Effector memory CD8-positive, alpha-beta T cell (primary cell): Measurements from ENCODE around the gene SPINT2.
"Not testable (repeated sequence)": the region's sequence is repeated elsewhere in the genome, so short reads cannot be mapped to it uniquely, and the experiment has no call there.

Experiments used
- ATAC-seq: fragments of 150-1000 bp; cut with Tn5 transposase; replicated peaks from 2 replicates; pipeline ENCODE4 v1.10.0; 2021; ENCODE audit warnings: mild to moderate bottlenecking, moderate library complexity
- DNase-seq, 3 experiments: peaks; one replicate each; pipeline ENCODE4 v3.0.0; 2021
- H3K27ac Mint-ChIP-seq, 2 donors: one replicate each; pipeline ENCODE4 v1.8.0; 2022; ENCODE audit warnings: mild to moderate bottlenecking in 2 of 2, mixed read lengths in 2 of 2, moderate library complexity in 2 of 2
- H3K27me3 Mint-ChIP-seq, 2 donors: one replicate each; pipeline ENCODE4 v1.8.0; 2022; ENCODE audit warnings: mixed read lengths in 2 of 2
- H3K36me3 Mint-ChIP-seq: one replicate; pipeline ENCODE4 v1.8.0; 2022; ENCODE audit warnings: mild to moderate bottlenecking, moderate library complexity, mixed read lengths; ENCODE audit not compliant: insufficient read depth
- H3K4me1 Mint-ChIP-seq, 2 donors: one replicate each; pipeline ENCODE4 v1.8.0; 2022; ENCODE audit warnings: low read depth in 2 of 2, mixed read lengths in 2 of 2
- H3K4me3 Mint-ChIP-seq, 2 donors: one replicate each; pipeline ENCODE4 v1.8.0; 2022; ENCODE audit warnings: mild to moderate bottlenecking in 2 of 2, mixed read lengths in 2 of 2, moderate library complexity in 2 of 2
- H3K9me3 Mint-ChIP-seq, 2 donors: one replicate each; pipeline ENCODE4 v1.8.0; 2022; ENCODE audit warnings: mixed read lengths in 2 of 2

SPINT2 gene

DNA sequence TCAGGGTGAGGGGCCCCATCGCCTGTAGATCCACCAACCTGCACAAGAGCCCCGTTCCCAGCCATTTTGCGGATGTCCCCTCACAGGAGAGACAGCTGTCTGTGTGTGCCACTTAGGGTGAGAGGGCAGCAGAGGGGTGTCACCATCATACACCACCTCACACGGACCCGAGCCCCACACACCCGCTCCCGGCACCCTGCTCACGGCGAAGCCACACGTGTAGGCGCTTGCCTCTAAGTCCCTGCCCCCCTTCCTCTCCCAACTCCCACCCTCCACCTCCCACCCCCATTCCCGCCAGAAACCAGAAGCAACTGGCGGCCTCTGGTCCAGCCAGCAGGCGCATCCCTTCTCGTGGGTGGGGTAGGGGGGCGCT is 36.4 kb upstream of the SPINT2 start:
- Mint-ChIP-seq H3K4me3 (peak overlapping the region in 1 of 2 donors; percentile 19), H3K9me3 (no peaks in the 10 kb centered on the region), H3K27me3 (peaks cover 60 to 96% of the 10 kb centered on the region in 2 donors), H3K27ac (no peak overlapping the region), H3K36me3 (no peaks in the 10 kb centered on the region), H3K4me1 (peaks cover 17 to 27% of the 10 kb centered on the region in 2 donors)
- ATAC-seq (no peak), DNase-seq (no peak)

DNA sequence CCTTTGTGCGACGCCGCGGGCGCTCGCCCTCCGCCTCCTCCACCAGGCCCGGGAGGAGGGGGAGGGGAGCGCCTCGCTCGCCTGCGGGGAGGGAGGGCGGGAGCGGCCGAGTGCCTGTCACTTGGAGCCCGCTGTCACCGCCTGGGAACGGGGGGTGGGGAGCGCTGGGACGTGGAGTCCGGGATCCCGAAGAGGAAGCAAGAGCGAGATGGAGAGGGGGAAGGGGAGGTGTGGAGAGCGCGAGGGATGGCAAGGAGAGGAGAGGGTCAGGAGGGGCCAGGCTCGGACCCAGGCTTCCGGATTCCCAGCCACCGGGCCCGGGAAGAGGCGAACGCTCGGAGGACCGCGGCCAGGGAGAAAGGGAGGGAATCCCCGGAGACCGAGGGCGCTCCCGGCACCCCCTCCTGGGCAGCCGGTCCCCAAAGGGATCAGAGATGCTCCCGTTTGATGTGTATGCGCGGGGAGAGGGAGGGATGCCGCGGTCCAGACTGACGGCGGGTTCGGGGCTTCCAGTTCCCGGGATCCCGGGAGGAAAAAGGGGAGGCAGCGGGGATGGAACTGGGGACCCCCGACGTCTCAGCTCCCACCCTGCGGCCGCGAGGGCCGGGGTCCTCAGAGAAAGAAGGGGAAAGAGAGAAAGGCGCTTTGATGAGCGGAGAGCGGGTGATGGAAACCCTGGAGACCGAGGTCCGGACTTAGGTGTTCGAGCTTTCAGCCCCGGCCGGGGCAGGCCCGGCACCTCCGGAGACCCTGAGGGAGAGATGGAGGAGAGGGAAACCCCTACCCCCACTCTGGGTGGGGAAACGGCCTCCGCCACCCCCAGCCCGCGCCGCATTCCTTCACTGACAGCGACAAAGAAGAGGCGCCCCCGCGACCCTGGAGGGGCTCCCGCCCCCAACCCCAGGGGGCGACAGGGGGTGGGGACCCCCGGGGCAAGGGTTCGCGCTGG is 35.6 kb upstream of the SPINT2 start:
- peak overlapping the region in 1 of 2 donors; percentile 57 for H3K4me3 Mint-ChIP-seq
- DNase-seq (no peak), ATAC-seq (no peak)
- no peak overlapping the region for H3K27ac Mint-ChIP-seq
- no peaks in the 10 kb centered on the region for H3K9me3 Mint-ChIP-seq
- H3K4me1 Mint-ChIP-seq = peaks cover 12 to 21% of the 10 kb centered on the region in 2 donors
- H3K36me3 Mint-ChIP-seq = no peaks in the 10 kb centered on the region
- peaks cover 52 to 96% of the 10 kb centered on the region in 2 donors for H3K27me3 Mint-ChIP-seq

DNA sequence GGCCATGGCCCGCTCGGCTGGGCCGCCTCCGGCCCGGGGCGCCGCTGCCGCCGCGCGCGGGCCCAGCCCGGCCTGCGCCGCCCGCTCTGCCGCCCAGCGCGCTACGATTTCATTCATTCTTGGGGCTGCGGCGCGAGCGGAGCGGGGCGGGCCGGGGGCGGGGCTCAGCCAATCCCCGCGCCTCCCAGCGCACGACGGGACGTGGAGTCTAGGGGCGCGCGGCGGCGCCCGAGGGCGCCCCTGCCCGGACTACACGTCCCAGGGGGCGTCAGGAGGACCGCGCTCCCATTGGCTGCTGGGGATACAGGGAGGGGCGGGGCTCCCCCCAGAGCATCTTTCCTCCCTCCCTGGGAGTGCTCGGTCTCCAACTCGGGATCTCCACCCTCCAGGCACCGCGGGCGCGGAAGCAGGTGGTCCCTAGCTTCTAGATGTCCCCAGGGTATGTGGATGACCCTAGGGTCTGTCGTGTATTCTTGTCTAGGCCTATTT is 34.7 kb upstream of the SPINT2 start:
- Mint-ChIP-seq H3K9me3 (no peaks in the 10 kb centered on the region), H3K27ac (no peak overlapping the region), H3K4me1 (peaks cover 10 to 16% of the 10 kb centered on the region in 2 donors), H3K27me3 (peaks cover 49 to 95% of the 10 kb centered on the region in 2 donors), H3K4me3 (no peak overlapping the region), H3K36me3 (no peaks in the 10 kb centered on the region)
- peak; percentile 85 for ATAC-seq
- peak in 2 of 3 experiments; percentile 20 to 26 for DNase-seq

DNA sequence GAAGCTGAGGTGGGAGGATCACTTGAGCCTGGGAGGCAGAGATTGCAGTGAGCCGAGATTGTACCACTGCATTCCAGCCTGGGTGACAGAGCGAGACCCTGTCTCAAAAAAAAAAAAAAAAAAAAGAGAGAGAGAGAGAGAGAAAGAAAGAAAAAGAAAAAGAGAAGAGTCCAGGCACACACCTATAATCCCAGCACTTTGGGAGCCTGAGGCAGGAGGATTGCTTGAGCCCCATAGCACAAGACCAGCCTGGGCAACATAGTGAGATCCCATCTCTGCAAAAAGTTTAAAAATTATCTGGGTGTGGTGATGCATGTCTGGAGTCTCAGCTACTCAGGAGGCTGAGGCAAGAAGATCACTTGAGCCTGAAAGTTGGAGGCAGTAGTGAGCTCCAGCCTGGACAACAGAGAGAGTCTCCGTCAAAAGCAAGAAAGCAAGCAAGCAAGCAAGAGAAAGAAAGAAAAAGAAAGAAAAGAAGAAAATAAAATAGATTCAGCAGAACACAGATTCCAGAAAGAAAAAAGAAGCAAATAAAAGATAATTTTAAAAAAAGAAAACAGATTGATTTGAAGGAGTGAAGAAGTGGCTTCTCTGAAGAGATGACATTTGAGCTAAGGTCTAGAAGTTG is 33.8 kb upstream of the SPINT2 start:
- peaks cover 48 to 87% of the 10 kb centered on the region in 2 donors for H3K27me3 Mint-ChIP-seq

DNA sequence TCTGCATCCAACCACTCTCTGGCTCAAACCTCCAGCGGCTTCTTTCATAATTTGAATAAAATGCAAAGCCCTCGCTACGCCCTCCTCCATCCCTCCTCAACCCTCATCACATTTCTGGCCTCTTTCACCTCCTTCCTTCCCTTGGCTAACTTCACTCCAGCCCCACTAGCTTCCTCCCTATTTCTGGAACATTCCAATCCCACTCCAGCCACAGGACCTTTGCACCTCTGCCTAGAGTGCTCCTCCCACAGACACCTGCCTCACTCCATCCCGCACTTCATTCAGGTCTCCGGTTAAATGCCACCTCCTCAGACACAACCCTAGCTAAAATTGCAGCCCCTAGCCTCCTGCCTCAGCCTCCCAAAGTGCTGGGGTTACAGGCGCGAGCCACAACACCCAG is 32.5 kb upstream of the SPINT2 start:
- DNase-seq = no peak
- H3K27me3 Mint-ChIP-seq = peaks cover 40 to 78% of the 10 kb centered on the region in 2 donors
- H3K36me3 Mint-ChIP-seq = no peaks in the 10 kb centered on the region
- peak overlapping the region in 1 of 2 donors; percentile 25 for H3K4me3 Mint-ChIP-seq
- H3K4me1 Mint-ChIP-seq = peaks cover 6 to 9% of the 10 kb centered on the region in 2 donors
- H3K27ac Mint-ChIP-seq = no peak overlapping the region
- H3K9me3 Mint-ChIP-seq = no peaks in the 10 kb centered on the region
- ATAC-seq = no peak

More for the DNA sequence above, 33.8 kb upstream of the SPINT2 start:
- H3K9me3 Mint-ChIP-seq, H3K27ac Mint-ChIP-seq, ATAC-seq, H3K4me3 Mint-ChIP-seq, DNase-seq, H3K36me3 Mint-ChIP-seq: not testable (repeated sequence)
- H3K4me1 Mint-ChIP-seq = peaks cover 10 to 15% of the 10 kb centered on the region in 2 donors

DNA sequence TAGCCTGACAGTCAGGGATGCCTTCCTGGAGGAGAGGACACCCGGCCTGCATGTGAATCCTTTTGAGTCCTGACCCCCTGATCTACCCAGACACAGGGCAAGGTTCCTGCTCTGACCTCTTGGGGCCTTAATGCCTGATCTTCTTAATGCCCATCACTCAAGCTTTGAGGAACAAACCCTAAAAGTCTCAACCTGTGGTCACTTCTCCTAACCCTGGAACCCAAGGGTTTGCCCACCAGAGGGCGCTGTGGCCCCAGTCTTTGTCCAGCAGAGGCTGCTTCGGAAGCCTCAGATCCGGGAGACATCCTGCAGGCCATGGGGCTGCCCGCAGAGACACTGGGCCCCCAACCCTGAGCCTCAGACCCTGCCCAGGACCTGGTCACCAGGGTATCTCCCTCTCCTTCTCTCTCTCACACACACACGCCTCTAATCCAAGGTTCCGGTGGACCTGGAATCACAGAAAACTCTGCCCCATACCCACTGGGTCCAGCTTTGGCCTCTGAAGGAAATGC is 30.6 kb upstream of the SPINT2 start:
- no peak overlapping the region for H3K4me3 Mint-ChIP-seq
- no peak overlapping the region for H3K27ac Mint-ChIP-seq
- H3K27me3 Mint-ChIP-seq = peaks cover 33 to 75% of the 10 kb centered on the region in 2 donors
- peaks cover 4% of the 10 kb centered on the region for H3K36me3 Mint-ChIP-seq
- ATAC-seq (peak; percentile 67), DNase-seq (peak; percentile 66 to 69 (median 67))
- no peaks in the 10 kb centered on the region for H3K9me3 Mint-ChIP-seq
- peaks cover 3 to 5% of the 10 kb centered on the region in 2 donors for H3K4me1 Mint-ChIP-seq

DNA sequence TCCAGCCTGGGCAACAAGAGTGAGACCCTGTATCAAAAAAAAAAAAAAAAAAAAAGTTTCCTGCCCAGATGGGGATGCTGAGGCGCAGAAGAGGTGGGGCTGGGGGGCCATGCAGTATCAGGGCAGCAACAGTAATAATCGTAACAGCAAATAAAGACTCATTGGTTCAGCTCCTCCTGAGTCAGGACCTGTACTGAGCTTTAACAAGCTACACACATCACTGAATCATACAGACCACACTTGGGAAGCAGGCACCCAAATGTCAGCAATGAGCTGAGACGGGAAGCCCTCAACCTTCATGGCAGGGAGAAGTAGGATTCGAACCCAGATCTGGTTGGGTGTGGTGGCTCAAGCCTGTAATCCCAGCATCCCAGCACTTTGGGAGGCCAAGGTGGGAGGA is 29.8 kb upstream of the SPINT2 start:
- no peak overlapping the region for H3K4me3 Mint-ChIP-seq
- H3K27ac Mint-ChIP-seq = no peak overlapping the region
- DNase-seq (no peak), ATAC-seq (no peak)
- no peaks in the 10 kb centered on the region for H3K9me3 Mint-ChIP-seq
- peaks cover 32 to 71% of the 10 kb centered on the region in 2 donors for H3K27me3 Mint-ChIP-seq
- H3K4me1 Mint-ChIP-seq = peaks cover 0 to 2% of the 10 kb centered on the region in 2 donors
- peaks cover 4% of the 10 kb centered on the region for H3K36me3 Mint-ChIP-seq

DNA sequence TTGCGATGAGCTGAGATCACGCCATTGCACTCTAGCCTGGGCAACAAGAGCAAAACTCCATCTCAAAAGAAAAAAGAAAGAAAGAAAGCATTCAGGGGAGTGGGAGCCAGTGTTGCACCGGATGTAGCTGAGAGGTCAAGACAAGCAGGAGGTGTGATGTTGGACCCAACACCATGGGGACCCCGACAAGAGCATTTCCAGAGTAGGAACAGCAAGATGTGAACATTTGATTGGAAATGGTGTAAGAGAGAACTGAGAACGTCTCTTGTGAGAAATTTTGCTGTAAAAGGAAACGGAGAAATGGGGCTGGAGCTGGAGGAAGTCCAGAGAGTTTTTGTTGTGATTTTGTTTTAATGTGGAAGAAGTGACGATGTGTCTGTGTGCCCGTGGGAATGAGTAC is 24.6 kb upstream of the SPINT2 start:
- Mint-ChIP-seq H3K36me3 (peaks cover 4% of the 10 kb centered on the region), H3K27ac (no peak overlapping the region), H3K4me3 (no peak overlapping the region), H3K27me3 (peaks cover 18 to 31% of the 10 kb centered on the region in 2 donors), H3K4me1 (peaks cover 2 to 5% of the 10 kb centered on the region in 2 donors), H3K9me3 (no peaks in the 10 kb centered on the region)
- DNase-seq (no peak), ATAC-seq (no peak)

DNA sequence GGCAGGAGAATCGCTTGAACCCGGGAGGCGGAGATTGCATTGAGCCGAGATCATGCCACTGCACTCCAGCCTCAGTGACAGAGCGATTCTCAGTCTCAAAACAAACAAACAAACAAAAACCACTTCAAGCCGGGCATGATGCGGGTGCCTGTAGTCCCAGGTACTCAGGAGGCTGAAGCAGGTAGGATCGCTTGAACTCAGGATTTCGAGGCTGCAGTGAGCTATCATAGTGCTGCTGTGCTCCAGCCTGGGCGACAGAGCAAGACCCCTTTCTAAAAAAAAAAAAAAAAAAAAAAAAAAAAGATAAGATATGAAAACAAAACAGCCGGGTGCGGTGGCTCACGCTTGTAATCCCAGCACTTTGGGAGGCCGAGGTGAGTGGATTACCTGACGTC is 21.1 kb upstream of the SPINT2 start:
- H3K27me3 Mint-ChIP-seq = peaks cover 12 to 13% of the 10 kb centered on the region in 2 donors
- DNase-seq (no peak), ATAC-seq (no peak)
- H3K4me1 Mint-ChIP-seq = peaks cover 2 to 5% of the 10 kb centered on the region in 2 donors
- H3K36me3 Mint-ChIP-seq = no peaks in the 10 kb centered on the region
- H3K27ac Mint-ChIP-seq = no peak overlapping the region
- H3K4me3 Mint-ChIP-seq = peak overlapping the region; percentile 5 to 39
- H3K9me3 Mint-ChIP-seq = no peaks in the 10 kb centered on the region

DNA sequence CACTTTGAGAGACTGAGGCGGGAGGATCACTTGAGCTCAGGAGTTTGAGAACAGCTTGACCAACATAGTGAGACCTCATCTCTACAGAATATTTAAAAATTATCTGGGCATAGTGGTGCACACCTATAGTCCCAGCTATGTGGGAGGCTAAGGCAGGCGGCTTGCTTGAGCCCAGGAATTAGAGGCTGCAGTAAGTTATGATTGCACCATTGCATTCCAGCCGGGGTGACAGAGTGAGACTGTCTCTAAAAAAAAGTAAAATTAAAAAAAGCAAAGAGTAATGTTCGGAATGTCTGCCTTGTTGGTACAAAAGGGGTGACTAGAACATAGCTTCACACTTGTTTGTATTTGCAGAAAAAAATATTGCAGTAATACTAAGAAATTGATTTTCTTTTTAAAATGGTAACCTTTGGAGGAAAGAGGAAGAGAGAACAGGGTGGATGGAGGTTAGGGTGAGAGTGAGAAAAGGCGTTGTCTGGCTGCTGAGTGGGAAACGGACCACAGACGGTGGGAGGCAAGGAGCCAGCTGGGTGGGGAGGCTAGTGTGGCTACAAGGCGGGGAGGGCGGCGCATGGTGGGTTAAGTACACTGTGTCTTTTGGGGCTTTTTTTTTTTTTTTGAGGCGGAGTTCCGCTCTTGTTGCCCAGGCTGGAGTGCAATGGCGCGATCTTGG is 18.4 kb upstream of the SPINT2 start:
- DNase-seq = no peak
- no peak for ATAC-seq
- Mint-ChIP-seq H3K4me3 (no peak overlapping the region), H3K4me1 (peaks cover 2 to 5% of the 10 kb centered on the region in 2 donors), H3K9me3 (no peaks in the 10 kb centered on the region), H3K27me3 (peaks cover 4 to 5% of the 10 kb centered on the region in 2 donors), H3K27ac (no peak overlapping the region), H3K36me3 (no peaks in the 10 kb centered on the region)

DNA sequence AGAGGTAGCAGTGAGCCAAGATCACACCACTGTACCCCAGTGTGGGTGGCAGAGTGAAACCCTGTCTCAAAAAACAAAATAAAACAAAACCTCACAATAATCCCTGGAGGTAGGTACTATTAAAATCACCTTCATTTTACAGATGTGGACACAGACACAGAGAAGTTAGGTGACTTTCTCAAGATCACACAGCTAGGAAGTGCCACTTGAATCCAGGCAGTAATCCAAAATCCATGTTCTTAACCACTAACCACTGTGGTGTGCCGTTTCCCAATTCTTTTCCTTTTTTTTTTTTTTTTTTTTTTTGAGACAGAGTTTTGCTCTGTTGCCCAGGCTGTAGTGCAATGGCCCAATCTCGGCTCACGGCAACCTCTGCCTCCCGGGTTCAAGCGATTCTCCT is 17.2 kb upstream of the SPINT2 start:
- Mint-ChIP-seq H3K27me3 (peaks cover 13 to 15% of the 10 kb centered on the region in 2 donors), H3K36me3 (no peaks in the 10 kb centered on the region), H3K4me1 (peaks cover 2 to 5% of the 10 kb centered on the region in 2 donors), H3K4me3 (no peak overlapping the region), H3K27ac (no peak overlapping the region), H3K9me3 (no peaks in the 10 kb centered on the region)
- no peak for DNase-seq
- no peak for ATAC-seq

DNA sequence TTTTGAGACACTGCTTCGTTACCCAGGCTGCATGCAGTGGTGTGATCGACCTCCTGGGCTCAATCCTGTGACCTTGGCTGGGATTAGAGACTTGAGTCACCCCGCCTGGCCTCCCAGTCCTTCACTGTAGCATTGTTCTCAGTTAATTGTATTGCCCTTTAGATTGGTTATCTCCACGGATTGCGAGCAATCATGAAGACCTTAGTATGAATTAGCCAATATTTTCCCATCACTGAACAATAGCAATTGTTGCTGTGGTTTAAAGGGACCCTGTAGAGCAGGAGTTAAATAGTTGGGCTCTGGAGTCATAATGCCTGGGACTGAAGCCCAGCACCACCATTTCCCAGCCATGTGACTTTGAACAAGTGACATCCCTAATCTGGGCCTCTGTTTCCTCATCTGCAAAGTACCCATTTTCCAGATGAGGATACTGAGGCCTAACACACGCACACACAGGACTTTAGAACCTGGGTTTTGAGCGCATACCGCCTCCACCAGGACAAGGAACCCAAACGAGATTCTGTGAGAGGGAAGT is 16.6 kb upstream of the SPINT2 start:
- Mint-ChIP-seq H3K27ac (no peak overlapping the region), H3K9me3 (no peaks in the 10 kb centered on the region), H3K36me3 (no peaks in the 10 kb centered on the region), H3K4me1 (peaks cover 2 to 5% of the 10 kb centered on the region in 2 donors), H3K4me3 (no peak overlapping the region), H3K27me3 (peaks cover 13 to 22% of the 10 kb centered on the region in 2 donors)
- no peak for DNase-seq
- no peak for ATAC-seq

DNA sequence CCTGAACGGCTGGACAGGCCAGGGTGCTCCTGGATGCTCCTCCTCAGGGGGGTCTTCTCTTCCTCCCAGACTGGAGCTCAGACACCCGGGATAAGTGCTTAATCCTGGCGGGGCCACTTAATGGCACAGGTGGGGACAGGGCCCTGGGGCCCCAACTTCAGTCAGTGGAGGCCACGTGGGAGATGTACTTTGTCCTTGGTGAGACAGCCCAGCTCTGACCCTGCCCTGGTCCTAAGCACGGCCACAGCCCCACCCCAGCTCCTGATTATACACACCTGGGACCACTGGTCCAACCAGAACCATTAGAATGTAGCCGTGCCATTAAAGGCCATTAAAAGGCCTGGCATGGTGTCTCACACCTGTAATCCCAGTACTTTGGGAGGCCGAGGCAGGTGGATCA is 16.0 kb upstream of the SPINT2 start:
- ATAC-seq (no peak), DNase-seq (no peak)
- H3K9me3 Mint-ChIP-seq = no peaks in the 10 kb centered on the region
- peaks cover 2 to 5% of the 10 kb centered on the region in 2 donors for H3K4me1 Mint-ChIP-seq
- H3K27ac Mint-ChIP-seq = no peak overlapping the region
- no peaks in the 10 kb centered on the region for H3K36me3 Mint-ChIP-seq
- peaks cover 13 to 23% of the 10 kb centered on the region in 2 donors for H3K27me3 Mint-ChIP-seq
- H3K4me3 Mint-ChIP-seq = no peak overlapping the region
